GM23248 (cell line): ENCODE data around the gene PNMA6E. TPM values are rescaled to one million over a fixed set of nuclear protein-coding genes. Genes with fewer than 3 reads are reported as not detected.

Experiments used
- DNase-seq: peaks from one replicate; pipeline ENCODE4 v3.0.0-alpha.2; 2015
- H2AFZ ChIP-seq: fragments of 200-600 bp; sonication (generic); 2 replicates; pipeline ENCODE4 v1.6.1; 2016; ENCODE audit warnings: antibody characterized with exemption
- H3F3A ChIP-seq: fragments of 200-600 bp; sonication (generic); 2 replicates; pipeline ENCODE4 v1.6.1; 2016; ENCODE audit warnings: mild to moderate bottlenecking, antibody characterized with exemption, mixed run types; ENCODE audit not compliant: insufficient read depth
- H3K27ac ChIP-seq: fragments of 200-600 bp; sonication (generic); 2 replicates; pipeline ENCODE4 v1.5.1; 2016; ENCODE audit warnings: mild to moderate bottlenecking
- H3K27me3 ChIP-seq: fragments of 200-600 bp; sonication (generic); replicated peaks from 2 replicates; pipeline ENCODE4 v1.6.1; 2016; ENCODE audit warnings: mild to moderate bottlenecking; ENCODE audit not compliant: insufficient read depth
- H3K36me3 ChIP-seq: fragments of 200-600 bp; sonication (generic); 2 replicates; pipeline ENCODE4 v1.6.1; 2016; ENCODE audit warnings: low read depth, mild to moderate bottlenecking
- H3K4me1 ChIP-seq: fragments of 200-600 bp; sonication (generic); 2 replicates; pipeline ENCODE4 v1.6.1; 2016; ENCODE audit warnings: mild to moderate bottlenecking; ENCODE audit not compliant: insufficient read depth
- H3K4me2 ChIP-seq: fragments of 200-600 bp; sonication (generic); one replicate; pipeline ENCODE4 v1.6.1; 2016; ENCODE audit warnings: mild to moderate bottlenecking; ENCODE audit not compliant: unreplicated experiment
- H3K4me3 ChIP-seq: fragments of 200-600 bp; sonication (generic); 2 replicates; pipeline ENCODE4 v1.5.1; 2016; ENCODE audit warnings: mild to moderate bottlenecking
- H3K79me2 ChIP-seq: fragments of 200-600 bp; sonication (generic); 2 replicates; pipeline ENCODE4 v1.6.1; 2016; ENCODE audit warnings: mild to moderate bottlenecking; ENCODE audit not compliant: insufficient read depth
- H3K9ac ChIP-seq: fragments of 200-600 bp; sonication (generic); 2 replicates; pipeline ENCODE4 v1.6.1; 2016; ENCODE audit warnings: mild to moderate bottlenecking
- H3K9me2 ChIP-seq: fragments of 200-600 bp; sonication (generic); 2 replicates; pipeline ENCODE4 v1.6.1; 2016; ENCODE audit warnings: mixed run types, mild to moderate bottlenecking, moderate library complexity; ENCODE audit not compliant: insufficient read depth
- H3K9me3 ChIP-seq: fragments of 200-600 bp; sonication (generic); one replicate; pipeline ENCODE4 v1.6.1; 2017; ENCODE audit warnings: low read depth
- H4K20me1 ChIP-seq: fragments of 200-600 bp; sonication (generic); 2 replicates; pipeline ENCODE4 v1.6.0; 2016; ENCODE audit not compliant: insufficient read depth
- EZH2 ChIP-seq: fragments of 200-600 bp; sonication (generic); IDR thresholded peaks from 2 replicates; pipeline ENCODE4 v1.6.1; 2018; ENCODE audit warnings: antibody characterized with exemption, mild to moderate bottlenecking; ENCODE audit not compliant: insufficient read depth, poor library complexity, severe bottlenecking
- EZH2phosphoT487 ChIP-seq: fragments of 200-600 bp; sonication (generic); IDR thresholded peaks from 2 replicates; pipeline ENCODE4 v1.6.1; 2018; ENCODE audit warnings: antibody characterized with exemption, moderate library complexity, mild to moderate bottlenecking, low read depth; ENCODE audit not compliant: insufficient read depth
- WGBS, 2 experiments: methylation state at CpG; one replicate each; pipeline ENCODE4 v1.1.6; 2015 to 2017; ENCODE audit warnings: low lambda C conversion rate in 2 of 2, low coverage in 1 of 2; ENCODE audit errors: missing lambda C conversion rate in 2 of 2; 5-methylcytosine and 5-hydroxymethylcytosine counted together
- in situ Hi-C: fragments of 300-500 bp; cut with MboI; formaldehyde crosslinking; loops from 2 replicates; pipeline ENCODE4 v1.15.0; 2020
- polyA plus RNA-seq: library from polyadenylated mRNA; unstranded; fragments of >200 nt; fragmentation: Nextera tagmentation; extraction: Ambion mirVana; gene quantifications from 2 replicates; pipeline ENCODE4 v1.2.1, GENCODE V29; 2016
- small RNA-seq: library from RNA; depleted of rRNA; stranded (forward); fragments of <200 nt; gene quantifications from one replicate; pipeline ENCODE3, GENCODE V24; 2014; ENCODE audit warnings: low read depth, low replicate concordance
- total RNA-seq: library from RNA; depleted of rRNA; stranded (reverse); fragments of >200 nt; shearing (Covaris generic); gene quantifications from 2 replicates; pipeline ENCODE4 v1.2.3, GENCODE V29; 2014; rRNA removed

PNMA6E gene
- total and polyA plus RNA-seq, 2 experiments from 2014 or later: not detected

DNA sequence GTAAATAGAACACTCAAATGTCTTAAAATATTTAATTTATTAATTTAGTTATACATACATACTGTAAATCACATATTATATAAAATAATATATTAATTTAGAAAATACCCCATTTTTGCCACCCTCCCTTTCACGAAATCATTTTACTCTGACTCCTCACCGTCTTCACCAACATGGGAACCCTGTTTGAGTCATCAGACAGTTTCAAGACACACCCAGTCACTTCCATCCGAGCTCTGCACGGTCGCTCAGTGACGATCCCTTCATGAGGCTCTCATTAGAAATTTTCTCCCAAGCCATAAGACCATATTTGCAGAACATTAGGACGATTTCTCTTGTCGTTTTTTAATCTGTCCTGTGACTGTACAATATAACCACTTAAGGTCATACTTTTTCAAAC, 52.7 kb downstream of the PNMA6E start:
- Histone ChIP-seq H3K79me2 (peaks cover 4% of the 10 kb centered on the region), H3K9me2 (no peaks in the 10 kb centered on the region), H3K4me1 (no peaks in the 10 kb centered on the region), H2AFZ (no peak overlapping the region), H3K27me3 (no peaks in the 10 kb centered on the region), H3K36me3 (no peaks in the 10 kb centered on the region), H3K9ac (no peak overlapping the region), H3K27ac (no peak overlapping the region), H4K20me1 (no peaks in the 10 kb centered on the region), H3K4me3 (no peak overlapping the region), H3K9me3 (no peaks in the 10 kb centered on the region), H3F3A (no peaks in the 10 kb centered on the region), H3K4me2 (no peak overlapping the region)
- TF ChIP-seq EZH2phosphoT487: no peak
- TF ChIP-seq EZH2: no peak
- in situ Hi-C loops: no loop called here
- WGBS, 2 experiments: 97 to 98% methylated on average over 8 of the region's 8 CpGs
- no peak for DNase-seq

GRCh38 chrX:153347530-153347929, 53.6 kb downstream of the PNMA6E start:
- no peak overlapping the region for H2AFZ ChIP-seq
- H3K27me3 ChIP-seq: no peaks in the 10 kb centered on the region
- no peak for DNase-seq
- no peak overlapping the region for H3K4me3 ChIP-seq
- H3K4me1 ChIP-seq: 0 out of 2 replicates have a peak, but pooled peaks cover under 1% of the 10 kb centered on the region
- no peak overlapping the region for H3K4me2 ChIP-seq
- H3K36me3 ChIP-seq: no peaks in the 10 kb centered on the region
- H3K9me2 ChIP-seq: no peaks in the 10 kb centered on the region
- no peak for TF ChIP-seq EZH2
- TF ChIP-seq EZH2phosphoT487: no peak
- no peak overlapping the region for H3K9ac ChIP-seq
- H3K79me2 ChIP-seq: peaks cover 13% of the 10 kb centered on the region
- WGBS, 2 experiments: 96% methylated on average over 7 to 31 of the region's 38 CpGs
- H3K27ac ChIP-seq: no peak overlapping the region
- no peaks in the 10 kb centered on the region for H3F3A ChIP-seq
- in situ Hi-C loops: no loop called here
- no peaks in the 10 kb centered on the region for H4K20me1 ChIP-seq
- H3K9me3 ChIP-seq: no peaks in the 10 kb centered on the region

Small RNA genes within 50 kb of the gene (small RNA-seq; reads per million reads assigned to genes)
- gene AC152007.1 (not detected), gene RN7SL667P (not detected)

Other genes starting within 250 kb of the PNMA6E start
- not detected in 2 replicates for gene MAGEA1, start 222.1 kb downstream of the PNMA6E start, total RNA-seq
- gene MAGEA1, start 222.1 kb downstream of the PNMA6E start, polyA plus RNA-seq: not detected in 2 replicates
- not detected in 2 replicates for gene PNMA6F, start 79.6 kb downstream of the PNMA6E start, total RNA-seq
- gene PNMA6F, start 79.6 kb downstream of the PNMA6E start, polyA plus RNA-seq: not detected in 2 replicates
- gene ZNF275, start 67.2 kb downstream of the PNMA6E start, total RNA-seq: 11.5 and 12.0 TPM in 2 replicates
- gene ZNF275, start 67.2 kb downstream of the PNMA6E start, polyA plus RNA-seq: 6.3 and 6.5 TPM in 2 replicates
- 0.11 TPM in 1 of 2 replicates, not detected in the other for gene ZFP92, start 10.1 kb upstream of the PNMA6E start, total RNA-seq
- gene ZFP92, start 10.1 kb upstream of the PNMA6E start, polyA plus RNA-seq: not detected in 2 replicates
- 0.76 and 6.2 TPM in 2 replicates for gene TREX2, start 44.7 kb upstream of the PNMA6E start, total RNA-seq
- 0.24 and 0.25 TPM in 2 replicates for gene TREX2, start 44.7 kb upstream of the PNMA6E start, polyA plus RNA-seq
- gene HAUS7, start 69.2 kb upstream of the PNMA6E start, total RNA-seq: 18.1 and 28.3 TPM in 2 replicates
- 17.3 and 24.5 TPM in 2 replicates for gene HAUS7, start 69.2 kb upstream of the PNMA6E start, polyA plus RNA-seq
- gene BGN, start 93.6 kb upstream of the PNMA6E start, total RNA-seq: 115 and 129 TPM in 2 replicates
- gene BGN, start 93.6 kb upstream of the PNMA6E start, polyA plus RNA-seq: 308 and 314 TPM in 2 replicates
- not detected in 2 replicates for gene ATP2B3, start 116.3 kb upstream of the PNMA6E start, total RNA-seq
- not detected in 2 replicates for gene ATP2B3, start 116.3 kb upstream of the PNMA6E start, polyA plus RNA-seq
- 34.7 and 45.5 TPM in 2 replicates for gene CCNQ, start 197.8 kb upstream of the PNMA6E start, total RNA-seq
- 29.1 and 34.5 TPM in 2 replicates for gene CCNQ, start 197.8 kb upstream of the PNMA6E start, polyA plus RNA-seq
- not detected in 2 replicates for gene DUSP9, start 245.9 kb upstream of the PNMA6E start, total RNA-seq
- gene DUSP9, start 245.9 kb upstream of the PNMA6E start, polyA plus RNA-seq: not detected in 2 replicates